ENCODE data around the gene IL2RA.
A peak's percentile ranks its signal among the peaks of the same experiment; 100 is the strongest.

IL2RA gene

DNA sequence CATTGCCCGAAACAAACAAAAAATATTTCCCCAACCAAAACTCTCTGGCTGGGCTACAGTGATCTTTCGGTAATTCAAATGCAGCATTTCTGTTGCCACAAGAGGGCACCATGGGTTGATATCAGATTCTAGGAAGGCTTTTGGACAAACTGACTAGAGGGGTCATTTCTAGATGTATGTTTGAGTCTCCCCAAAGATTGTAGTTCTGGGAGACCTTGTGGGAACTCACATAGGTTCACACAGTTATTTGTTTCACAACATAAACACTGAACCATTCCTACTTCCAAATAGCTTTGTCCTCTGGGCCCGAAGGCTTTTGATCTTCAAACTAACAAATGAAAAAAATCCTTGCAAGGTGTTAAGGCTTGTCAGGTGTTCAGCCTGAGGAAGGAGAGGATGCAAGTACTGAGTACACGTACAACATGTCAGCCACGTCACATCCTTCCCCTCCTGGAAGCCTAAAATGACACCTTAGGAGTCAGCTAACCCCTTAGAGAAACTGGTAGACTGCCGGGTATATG lies 47.9 kb downstream of the IL2RA start:
- H3K4me3 ChIP-seq (ENCODE audit: low read depth, low read length) = no peak overlapping the region
- TF ChIP-seq, protein P1, sequence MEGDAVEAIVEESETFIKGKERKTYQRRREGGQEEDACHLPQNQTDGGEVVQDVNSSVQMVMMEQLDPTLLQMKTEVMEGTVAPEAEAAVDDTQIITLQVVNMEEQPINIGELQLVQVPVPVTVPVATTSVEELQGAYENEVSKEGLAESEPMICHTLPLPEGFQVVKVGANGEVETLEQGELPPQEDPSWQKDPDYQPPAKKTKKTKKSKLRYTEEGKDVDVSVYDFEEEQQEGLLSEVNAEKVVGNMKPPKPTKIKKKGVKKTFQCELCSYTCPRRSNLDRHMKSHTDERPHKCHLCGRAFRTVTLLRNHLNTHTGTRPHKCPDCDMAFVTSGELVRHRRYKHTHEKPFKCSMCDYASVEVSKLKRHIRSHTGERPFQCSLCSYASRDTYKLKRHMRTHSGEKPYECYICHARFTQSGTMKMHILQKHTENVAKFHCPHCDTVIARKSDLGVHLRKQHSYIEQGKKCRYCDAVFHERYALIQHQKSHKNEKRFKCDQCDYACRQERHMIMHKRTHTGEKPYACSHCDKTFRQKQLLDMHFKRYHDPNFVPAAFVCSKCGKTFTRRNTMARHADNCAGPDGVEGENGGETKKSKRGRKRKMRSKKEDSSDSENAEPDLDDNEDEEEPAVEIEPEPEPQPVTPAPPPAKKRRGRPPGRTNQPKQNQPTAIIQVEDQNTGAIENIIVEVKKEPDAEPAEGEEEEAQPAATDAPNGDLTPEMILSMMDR (IDR thresholded peaks at IDR 0.05; ENCODE audit: insufficient read depth, low read length, missing control alignments) = peak; percentile 56
- ChIA-PET CTCF (interaction anchor here (0.6 to 4.0 kb wide), 30 partner anchors 9 to 396 kb away, joined by 3 to 53 read pairs (median 5); partner anchors contain the start of genes ANKRD16, FBH1, IL15RA and PFKFB3), POLR2A (no interaction called here)
- DNase-seq (ENCODE audit: low read depth, low spot score) = no peak

- POLR2A ChIA-PET = no interaction called here
- CTCF ChIA-PET = interaction anchor here (1.0 to 4.0 kb wide), 26 partner anchors 10 to 397 kb away, joined by 3 to 53 read pairs (median 5); partner anchors contain the start of genes ANKRD16, FBH1, IL15RA and PFKFB3
- TF ChIP-seq, protein P1 (IDR thresholded peaks at IDR 0.05; ENCODE audit: insufficient read depth, low read length, missing control alignments) = no peak
- no peak for DNase-seq (ENCODE audit: low read depth, low spot score)
- H3K4me3 ChIP-seq (ENCODE audit: low read depth, low read length) = no peak overlapping the region
Observed at GRCh38 chr10:6013413-6014192, 48.6 kb downstream of the IL2RA start.

DNA sequence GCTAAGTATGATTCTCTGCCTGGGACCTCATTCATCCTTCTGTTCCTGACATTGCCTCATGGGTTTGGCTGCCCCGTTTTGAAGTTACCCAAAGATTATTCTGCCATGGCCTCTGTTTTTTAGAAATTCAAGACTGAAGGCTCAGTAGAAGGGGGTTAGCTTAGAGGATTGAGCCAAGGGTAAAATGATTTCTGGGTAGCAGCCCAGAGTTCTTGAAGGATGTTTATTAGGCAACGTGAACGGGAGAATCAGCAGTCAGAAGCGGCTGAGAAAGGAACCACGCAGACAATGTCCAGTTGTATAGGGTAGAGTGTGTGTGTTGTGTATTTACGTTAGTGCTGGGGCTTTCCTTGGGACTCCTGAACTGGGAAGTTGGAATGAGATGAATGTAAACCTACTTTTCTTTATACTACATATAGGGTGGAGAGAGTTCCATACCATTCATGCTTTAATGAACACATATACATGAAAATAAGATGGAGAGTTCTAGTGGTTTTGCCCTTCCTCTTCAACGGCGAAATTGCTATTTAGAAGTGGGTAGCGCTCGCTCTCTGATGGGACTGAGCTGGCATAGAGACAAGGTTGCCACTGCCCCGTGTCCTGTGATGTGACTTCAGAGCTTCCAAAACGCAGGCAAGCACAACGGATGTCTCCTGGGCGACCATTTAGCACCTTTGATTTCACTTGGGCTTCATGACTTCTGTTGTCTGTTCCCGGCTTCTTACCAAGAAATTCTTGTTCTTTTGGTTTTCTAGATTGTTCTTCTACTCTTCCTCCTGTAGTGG lies 49.9 kb downstream of the IL2RA start:
- POLR2A ChIA-PET = no interaction called here
- no peak for DNase-seq (ENCODE audit: low read depth, low spot score)
- CTCF ChIA-PET = interaction anchor here (0.6 to 4.0 kb wide), 5 partner anchors 11 to 394 kb away, joined by 4 to 53 read pairs (median 13); partner anchors contain the start of gene IL15RA
- H3K4me3 ChIP-seq (ENCODE audit: low read depth, low read length) = no peak overlapping the region
- TF ChIP-seq, protein P1 (IDR thresholded peaks at IDR 0.05; ENCODE audit: insufficient read depth, low read length, missing control alignments) = no peak

GRCh38 chr10:6011558-6011957 lies 50.6 kb downstream of the IL2RA start:
- no peak for DNase-seq (ENCODE audit: low read depth, low spot score)
- TF ChIP-seq, protein P1 (IDR thresholded peaks at IDR 0.05; ENCODE audit: insufficient read depth, low read length, missing control alignments) = no peak
- H3K4me3 ChIP-seq (ENCODE audit: low read depth, low read length) = no peak overlapping the region
- POLR2A ChIA-PET = no interaction called here
- CTCF ChIA-PET = interaction anchor here (1.9 to 4.0 kb wide), 2 partner anchors 390 kb away, joined by 6 to 53 read pairs; no protein-coding TSS in a partner anchor

DNA sequence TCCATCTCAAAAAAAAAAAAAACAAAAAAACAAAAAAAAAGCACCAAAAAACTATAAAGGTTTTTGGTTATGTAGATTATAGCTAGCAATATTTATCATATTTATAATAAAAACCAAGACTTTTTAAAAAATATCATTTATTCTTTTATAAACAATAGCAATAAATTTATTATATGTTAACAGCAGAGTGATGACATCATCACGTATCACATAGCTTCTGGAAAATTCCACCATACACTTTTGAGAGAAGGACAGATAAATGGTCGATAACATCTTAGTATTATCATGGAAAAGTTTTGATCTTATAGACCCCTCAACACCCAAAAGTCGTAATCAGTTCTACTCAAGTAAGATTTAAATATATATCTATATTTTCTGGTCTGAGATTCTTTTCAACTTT lies 51.6 kb downstream of the IL2RA start:
- POLR2A ChIA-PET = no interaction called here
- CTCF ChIA-PET = interaction anchor here (1.3 to 1.9 kb wide), 2 partner anchors 76 to 391 kb away, joined by 6 read pairs; no protein-coding TSS in a partner anchor
- no peak for DNase-seq (ENCODE audit: low read depth, low spot score)
- H3K4me3 ChIP-seq (ENCODE audit: low read depth, low read length) = no peak overlapping the region
- TF ChIP-seq, protein P1 (IDR thresholded peaks at IDR 0.05; ENCODE audit: insufficient read depth, low read length, missing control alignments) = no peak

Measured in AG04449 (cell line).